ENCODE results near the gene FNDC3B. TPM values are rescaled to one million over a fixed set of nuclear protein-coding genes. Genes with fewer than 3 reads are reported as not detected.
A peak's percentile ranks its signal among the peaks of the same experiment; 100 is the strongest.

FNDC3B gene
- total and polyA plus RNA-seq, 9 of the 15 experiments (the other 6 are each of a cell fraction or from before 2014, with no cell fraction given) = 7.0 to 35.8 (median 16.2) TPM

GRCh38 chr3:172201136-172201869, 161.9 kb downstream of the FNDC3B start:
- DNase-seq (ENCODE audit: extremely low read depth in 1 of 4, low spot score in 3 of 4) (peak; percentile 39 to 66 (median 50)), FAIRE-seq (peak; percentile 77), ATAC-seq (peak; percentile 81)
- peaks cover 3 to 28% of the 10 kb centered on the region in 2 experiments; a peak in 4 of 5 replicates for H3K4me1 ChIP-seq (replicated peaks in 1 of 2; ENCODE audit: control insufficient read depth in 2 of 2, insufficient read depth in 2 of 2, low read length in 2 of 2)
- no peaks in the 10 kb centered on the region for H3K9me3 ChIP-seq (replicated peaks; ENCODE audit: control insufficient read depth, insufficient read depth, low read depth, low read length)
- peak overlapping the region; percentile 58 for H3K4me2 ChIP-seq (ENCODE audit: insufficient read depth, low read length)
- peak overlapping the region; percentile 80 for H3K27ac ChIP-seq (ENCODE audit: extremely low read depth, low read depth, low read length)
- no peaks in the 10 kb centered on the region for H4K20me1 ChIP-seq (replicated peaks; ENCODE audit: control insufficient read depth, insufficient read depth, low read length)
- ChIA-PET POLR2A (interaction anchor here (0.5 to 1.9 kb wide), 10 partner anchors 15 to 180 kb away, joined by 3 to 4 read pairs (median 3); no protein-coding TSS in a partner anchor), CTCF (ENCODE audit: low intra/inter-chr PET ratio) (no interaction called here)
- peaks cover 68% of the 10 kb centered on the region for H3K79me2 ChIP-seq (ENCODE audit: control insufficient read depth, insufficient read depth, low read length)
- WGBS (ENCODE audit: insufficient coverage, low coverage, missing lambda C conversion rate) = 12% methylated on average over 11 of the region's 11 CpGs
- intact Hi-C loops (cut with micrococcal nuclease) = loop anchor here (5.0 kb wide), 1 partner anchor 164 kb away; the partner anchor contains the start of gene FNDC3B
- no peaks in the 10 kb centered on the region for H3K9me1 ChIP-seq (ENCODE audit: control insufficient read depth, insufficient read depth, low read length)
- H3K9ac ChIP-seq (ENCODE audit: insufficient read depth in 1 of 2, low read depth in 2 of 2, low read length in 2 of 2) = peak overlapping the region; percentile 59 to 84
- peak overlapping the region; percentile 71 for H2AFZ ChIP-seq (ENCODE audit: low read depth, low read length)
- no TSS peak for BruUV-seq (replicated peaks)
- no peak overlapping the region for H3K4me3 ChIP-seq
- in situ Hi-C loops (cut with MboI) = no loop called here
- no peaks in the 10 kb centered on the region for H3K27me3 ChIP-seq (ENCODE audit: control insufficient read depth in 2 of 2, insufficient read depth in 2 of 2, low read length in 2 of 2)
- peaks cover 3% of the 10 kb centered on the region; the same call in 1 of the 3 replicates for H3K36me3 ChIP-seq (ENCODE audit: control insufficient read depth, insufficient read depth, low read length)
- TF ChIP-seq HCFC1 (IDR thresholded peaks at IDR 0.05; ENCODE audit: low read depth, low read length) (no peak), WHSC1 (IDR thresholded peaks at IDR 0.05; ENCODE audit: low read length) (no peak), ZNF121 (CRISPR knock-in tag; conservative IDR thresholded peaks at IDR 0.05) (no peak), ZNF780A (CRISPR knock-in tag; IDR thresholded peaks at IDR 0.05) (no peak), PPARD (CRISPR knock-in tag; IDR thresholded peaks at IDR 0.05) (no peak), SIN3B (IDR thresholded peaks at IDR 0.05; ENCODE audit: low read depth) (no peak), TAF9B (IDR thresholded peaks at IDR 0.05; ENCODE audit: partially characterized antibody) (no peak), MAFF (IDR thresholded peaks at IDR 0.05; ENCODE audit: low read length) (0 out of 2 replicates have a peak, but pooled peaks have one; percentile 0), JUNB (CRISPR knock-in tag; conservative IDR thresholded peaks at IDR 0.05) (no peak), CHD2 (IDR thresholded peaks at IDR 0.05; ENCODE audit: low read depth, low read length) (no peak), ZNF408 (CRISPR knock-in tag; IDR thresholded peaks at IDR 0.05; ENCODE audit: low read depth) (no peak), PHF21A (IDR thresholded peaks at IDR 0.05; ENCODE audit: borderline replicate concordance, low read depth) (no peak), ZNF354B (CRISPR knock-in tag; IDR thresholded peaks at IDR 0.05) (peak; percentile 9; the same call in 1 of the 2 replicates), MEIS2 (IDR thresholded peaks at IDR 0.05; ENCODE audit: partially characterized antibody) (no peak), CBX8 (IDR thresholded peaks at IDR 0.05; ENCODE audit: borderline replicate concordance, extremely low read depth, low read depth, low read length, poor library complexity, severe bottlenecking) (no peak), BRD9 (IDR thresholded peaks at IDR 0.05; ENCODE audit: low read depth, partially characterized antibody) (no peak), SMARCE1 (IDR thresholded peaks at IDR 0.05) (0 out of 2 replicates have a peak, but pooled peaks have one; percentile 18), MCM3 (IDR thresholded peaks at IDR 0.05) (no peak)
- TF ChIP-seq, protein P1, sequence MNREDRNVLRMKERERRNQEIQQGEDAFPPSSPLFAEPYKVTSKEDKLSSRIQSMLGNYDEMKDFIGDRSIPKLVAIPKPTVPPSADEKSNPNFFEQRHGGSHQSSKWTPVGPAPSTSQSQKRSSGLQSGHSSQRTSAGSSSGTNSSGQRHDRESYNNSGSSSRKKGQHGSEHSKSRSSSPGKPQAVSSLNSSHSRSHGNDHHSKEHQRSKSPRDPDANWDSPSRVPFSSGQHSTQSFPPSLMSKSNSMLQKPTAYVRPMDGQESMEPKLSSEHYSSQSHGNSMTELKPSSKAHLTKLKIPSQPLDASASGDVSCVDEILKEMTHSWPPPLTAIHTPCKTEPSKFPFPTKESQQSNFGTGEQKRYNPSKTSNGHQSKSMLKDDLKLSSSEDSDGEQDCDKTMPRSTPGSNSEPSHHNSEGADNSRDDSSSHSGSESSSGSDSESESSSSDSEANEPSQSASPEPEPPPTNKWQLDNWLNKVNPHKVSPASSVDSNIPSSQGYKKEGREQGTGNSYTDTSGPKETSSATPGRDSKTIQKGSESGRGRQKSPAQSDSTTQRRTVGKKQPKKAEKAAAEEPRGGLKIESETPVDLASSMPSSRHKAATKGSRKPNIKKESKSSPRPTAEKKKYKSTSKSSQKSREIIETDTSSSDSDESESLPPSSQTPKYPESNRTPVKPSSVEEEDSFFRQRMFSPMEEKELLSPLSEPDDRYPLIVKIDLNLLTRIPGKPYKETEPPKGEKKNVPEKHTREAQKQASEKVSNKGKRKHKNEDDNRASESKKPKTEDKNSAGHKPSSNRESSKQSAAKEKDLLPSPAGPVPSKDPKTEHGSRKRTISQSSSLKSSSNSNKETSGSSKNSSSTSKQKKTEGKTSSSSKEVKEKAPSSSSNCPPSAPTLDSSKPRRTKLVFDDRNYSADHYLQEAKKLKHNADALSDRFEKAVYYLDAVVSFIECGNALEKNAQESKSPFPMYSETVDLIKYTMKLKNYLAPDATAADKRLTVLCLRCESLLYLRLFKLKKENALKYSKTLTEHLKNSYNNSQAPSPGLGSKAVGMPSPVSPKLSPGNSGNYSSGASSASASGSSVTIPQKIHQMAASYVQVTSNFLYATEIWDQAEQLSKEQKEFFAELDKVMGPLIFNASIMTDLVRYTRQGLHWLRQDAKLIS (CRISPR knock-in tag; IDR thresholded peaks at IDR 0.05) = no peak
